GM23338 (cell line): Measurements from ENCODE around the gene FAM83C. TPM values are rescaled to one million over a fixed set of nuclear protein-coding genes. Genes with fewer than 3 reads are reported as not detected.

Experiments
- ATAC-seq: fragments of 200-7000 bp; cut with Tn5 transposase; 3 replicates; pipeline ENCODE4 v1.9.1; 2020
- DNase-seq: peaks from one replicate; pipeline ENCODE4 v3.0.0-alpha.2; 2015; ENCODE audit warnings: low spot score
- H2AFZ ChIP-seq: fragments of 200-600 bp; sonication (generic); 2 replicates; pipeline ENCODE4 v1.8.0; 2016; ENCODE audit warnings: antibody characterized with exemption, mild to moderate bottlenecking, moderate library complexity
- H3F3A ChIP-seq: fragments of 200-600 bp; sonication (generic); replicated peaks from 2 replicates; pipeline ENCODE4 v1.8.0; 2017; ENCODE audit warnings: antibody characterized with exemption, mixed run types, low read depth
- H3K27ac ChIP-seq: fragments of 200-600 bp; sonication (generic); 2 replicates; pipeline ENCODE4 v1.6.1; 2016; ENCODE audit warnings: low read depth
- H3K27me3 ChIP-seq: fragments of 200-600 bp; sonication (generic); 2 replicates; pipeline ENCODE4 v1.8.0; 2016; ENCODE audit warnings: mild to moderate bottlenecking, mixed run types, moderate library complexity; ENCODE audit not compliant: insufficient read depth
- H3K36me3 ChIP-seq: fragments of 200-600 bp; sonication (generic); 2 replicates; pipeline ENCODE4 v1.8.0; 2016; ENCODE audit warnings: mild to moderate bottlenecking; ENCODE audit not compliant: insufficient read depth
- H3K4me1 ChIP-seq: fragments of 200-600 bp; sonication (generic); 2 replicates; pipeline ENCODE4 v1.8.0; 2016; ENCODE audit warnings: mild to moderate bottlenecking, moderate library complexity; ENCODE audit not compliant: insufficient read depth
- H3K4me2 ChIP-seq: fragments of 200-600 bp; sonication (generic); 2 replicates; pipeline ENCODE4 v1.7.1; 2017; ENCODE audit warnings: mixed run types
- H3K4me3 ChIP-seq: fragments of 200-600 bp; sonication (generic); 2 replicates; pipeline ENCODE4 v1.6.1; 2016; ENCODE audit warnings: mixed run types
- H3K79me2 ChIP-seq: fragments of 200-600 bp; sonication (generic); replicated peaks from 2 replicates; pipeline ENCODE4 v1.8.0; 2017; ENCODE audit warnings: mild to moderate bottlenecking; ENCODE audit not compliant: insufficient read depth
- H3K9me2 ChIP-seq: fragments of 200-600 bp; sonication (generic); 2 replicates; pipeline ENCODE4 v1.8.0; 2017; ENCODE audit not compliant: insufficient read depth
- H4K20me1 ChIP-seq: fragments of 200-600 bp; sonication (generic); replicated peaks from 2 replicates; pipeline ENCODE4 v1.8.0; 2017; ENCODE audit warnings: mild to moderate bottlenecking; ENCODE audit not compliant: insufficient read depth
- H3K27ac Mint-ChIP-seq: 2 replicates; pipeline ENCODE4 v1.8.0; 2020; ENCODE audit warnings: inconsistent platforms, mild to moderate bottlenecking, moderate library complexity, mixed read lengths
- H3K27me3 Mint-ChIP-seq: 3 replicates; pipeline ENCODE4 v1.8.0; 2022; ENCODE audit warnings: low read depth, mild to moderate bottlenecking, moderate library complexity, mixed read lengths, inconsistent platforms; ENCODE audit not compliant: insufficient read depth, poor library complexity
- H3K36me3 Mint-ChIP-seq: 3 replicates; pipeline ENCODE4 v1.8.0; 2021; ENCODE audit warnings: low read depth, mild to moderate bottlenecking, inconsistent platforms, moderate library complexity, mixed read lengths
- H3K4me1 Mint-ChIP-seq: 3 replicates; pipeline ENCODE4 v1.8.0; 2020; ENCODE audit warnings: mild to moderate bottlenecking, inconsistent platforms, mixed read lengths
- H3K4me3 Mint-ChIP-seq: 3 replicates; pipeline ENCODE4 v1.8.0; 2021; ENCODE audit warnings: moderate library complexity, mild to moderate bottlenecking, inconsistent platforms, mixed read lengths
- H3K9me3 Mint-ChIP-seq: 3 replicates; pipeline ENCODE4 v1.8.0; 2020; ENCODE audit warnings: moderate library complexity, mild to moderate bottlenecking, inconsistent platforms, mixed read lengths
- CREB1 ChIP-seq: fragments of 250-450 bp; sonication (Bioruptor Pico); IDR thresholded peaks from 2 replicates; pipeline ENCODE4 v1.5.0; 2020; ENCODE audit warnings: low read depth, mild to moderate bottlenecking, moderate library complexity
- CTCF ChIP-seq, 2 experiments: fragments of 200-600 bp in 1 of 2; sonication (generic) in 1 of 2; conservative IDR thresholded peaks; 2 replicates each; pipeline versions ENCODE4 v1.5.1 to v1.6.1; 2016 to 2017; ENCODE audit warnings: antibody characterized with exemption in 2 of 2, low read depth in 2 of 2, mild to moderate bottlenecking in 2 of 2, moderate library complexity in 1 of 2
- ETS1 ChIP-seq: IDR thresholded peaks from 2 replicates; pipeline ENCODE4 v1.6.1; 2016; ENCODE audit warnings: antibody characterized with exemption
- EZH2 ChIP-seq: fragments of 200-600 bp; sonication (generic); IDR thresholded peaks from one replicate; pipeline ENCODE4 v1.8.0; 2017; ENCODE audit warnings: antibody characterized with exemption, mild to moderate bottlenecking, low read depth; ENCODE audit not compliant: unreplicated experiment
- EZH2phosphoT487 ChIP-seq: fragments of 200-600 bp; sonication (generic); IDR thresholded peaks from one replicate; pipeline ENCODE4 v1.8.1; 2018; ENCODE audit warnings: antibody characterized with exemption; ENCODE audit not compliant: unreplicated experiment
- JUNB ChIP-seq: IDR thresholded peaks from one replicate; pipeline ENCODE4 v1.6.1; 2016; ENCODE audit warnings: antibody characterized with exemption; ENCODE audit not compliant: unreplicated experiment
- NANOG ChIP-seq: IDR thresholded peaks from 2 replicates; pipeline ENCODE4 v1.6.1; 2016; ENCODE audit warnings: antibody characterized with exemption, borderline replicate concordance
- POLR2AphosphoS5 ChIP-seq: IDR thresholded peaks from 2 replicates; pipeline ENCODE4 v1.6.1; 2016; ENCODE audit warnings: antibody characterized with exemption, low read depth
- REST ChIP-seq: IDR thresholded peaks from one replicate; pipeline ENCODE4 v1.6.1; 2018; ENCODE audit warnings: antibody characterized with exemption; ENCODE audit not compliant: unreplicated experiment
- STAT1 ChIP-seq: IDR thresholded peaks from one replicate; pipeline ENCODE4 v1.6.1; 2016; ENCODE audit warnings: antibody characterized with exemption; ENCODE audit not compliant: unreplicated experiment
- ZNF114 ChIP-seq: fragments of 250-450 bp; sonication (Bioruptor Pico); IDR thresholded peaks from 2 replicates; pipeline ENCODE4 v1.5.0; 2020; ENCODE audit warnings: mild to moderate bottlenecking, moderate library complexity
- ZNF331 ChIP-seq: fragments of 250-450 bp; sonication (Bioruptor Pico); IDR thresholded peaks from 2 replicates; pipeline ENCODE4 v1.5.0; 2020; ENCODE audit warnings: low read depth, mild to moderate bottlenecking, moderate library complexity
- ZNF462 ChIP-seq: fragments of 250-450 bp; sonication (Bioruptor Pico); IDR thresholded peaks from 2 replicates; pipeline ENCODE4 v1.5.0; 2020; ENCODE audit warnings: mild to moderate bottlenecking, moderate library complexity
- polyA plus RNA-seq: library from polyadenylated mRNA; unstranded; fragments of >200 nt; fragmentation: Nextera tagmentation; extraction: Ambion mirVana; gene quantifications from 2 replicates; pipeline ENCODE4 v1.2.1, GENCODE V29; 2016
- total RNA-seq: library from RNA; depleted of rRNA; stranded (reverse); fragments of >200 nt; shearing (Covaris generic); gene quantifications from 2 replicates; pipeline ENCODE4 v1.2.3, GENCODE V29; 2014

The FAM83C gene
- total and polyA plus RNA-seq, 2 experiments from 2014 or later: 0.10 TPM; not detected in 1

- no peaks in the 10 kb centered on the region for H3K9me3 Mint-ChIP-seq
- no peak overlapping the region for H3K4me3 Mint-ChIP-seq
- Histone ChIP-seq H3K4me1 (peaks cover 3% of the 10 kb centered on the region; the same call in 1 of the 2 replicates), H3K36me3 (no peaks in the 10 kb centered on the region), H3K9me2 (no peaks in the 10 kb centered on the region), H3K27me3 (no peaks in the 10 kb centered on the region), H3F3A (0 out of 2 replicates have a peak, but pooled peaks cover 8% of the 10 kb centered on the region), H3K4me3 (no peak overlapping the region), H2AFZ (no peak overlapping the region), H3K79me2 (no peaks in the 10 kb centered on the region), H3K4me2 (no peak overlapping the region), H3K27ac (peak overlapping the region; percentile 69; the same call in 1 of the 2 replicates), H4K20me1 (no peaks in the 10 kb centered on the region)
- DNase-seq (no peak), ATAC-seq (no peak)
- TF ChIP-seq EZH2: no peak
- TF ChIP-seq JUNB: no peak
- no peak for TF ChIP-seq REST
- no peak for TF ChIP-seq EZH2phosphoT487
- no peak for TF ChIP-seq POLR2AphosphoS5
- TF ChIP-seq STAT1: no peak
- no peak for TF ChIP-seq CREB1 (CRISPR knock-in tag)
- TF ChIP-seq ETS1: no peak
- no peak for TF ChIP-seq CTCF (conservative IDR thresholded peaks at IDR 0.05; ENCODE audit: low read depth in 2 of 2)
- no peak for TF ChIP-seq NANOG
- no peak for TF ChIP-seq ZNF114 (CRISPR knock-in tag)
- TF ChIP-seq ZNF462 (CRISPR knock-in tag): no peak
- TF ChIP-seq ZNF331: no peak
- no peaks in the 10 kb centered on the region; the same call in 2 of the 3 replicates for H3K36me3 Mint-ChIP-seq
- no peak overlapping the region; the same call in 1 of the 2 replicates for H3K27ac Mint-ChIP-seq
- peaks cover 23% of the 10 kb centered on the region for H3K27me3 Mint-ChIP-seq
- H3K4me1 Mint-ChIP-seq: peaks cover 19% of the 10 kb centered on the region
Observed at GRCh38 chr20:35270021-35270902, 22.0 kb downstream of the FAM83C start.
